ENCODE data around the gene TANC1.

Gene TANC1

GRCh38 chr2:159185401-159186130 lies 217.1 kb downstream of the TANC1 start:
- DNase-seq (ENCODE audit: low read depth in 2 of 3, low spot score in 1 of 3), result no peak

- no peak for DNase-seq (ENCODE audit: low read depth in 2 of 3, low spot score in 1 of 3)
These were observed 218.0 kb downstream of the TANC1 start for GRCh38 chr2:159186462-159186861.

GRCh38 chr2:159187106-159187505 lies 218.7 kb downstream of the TANC1 start:
- DNase-seq (ENCODE audit: low read depth in 2 of 3, low spot score in 1 of 3), result no peak

GRCh38 chr2:159188449-159188848 lies 220.0 kb downstream of the TANC1 start:
- DNase-seq (ENCODE audit: low read depth in 2 of 3, low spot score in 1 of 3), result no peak

GRCh38 chr2:159192371-159192918 lies 224.0 kb downstream of the TANC1 start:
- no peak for DNase-seq (ENCODE audit: low read depth in 2 of 3, low spot score in 1 of 3)

- DNase-seq (ENCODE audit: low read depth in 2 of 3, low spot score in 1 of 3), result no peak
These were observed 225.4 kb downstream of the TANC1 start for GRCh38 chr2:159193791-159194190.

- DNase-seq (ENCODE audit: low read depth in 2 of 3, low spot score in 1 of 3), result no peak
These were observed 225.8 kb downstream of the TANC1 start for GRCh38 chr2:159194241-159194640.

- no peak for DNase-seq (ENCODE audit: low read depth in 2 of 3, low spot score in 1 of 3)
These were observed 227.3 kb downstream of the TANC1 start for GRCh38 chr2:159195697-159196096.

- DNase-seq (ENCODE audit: low read depth in 2 of 3, low spot score in 1 of 3), result no peak
These were observed 228.0 kb downstream of the TANC1 start for GRCh38 chr2:159196393-159196925.

- DNase-seq (ENCODE audit: low read depth in 2 of 3, low spot score in 1 of 3), result no peak
These were observed 230.8 kb downstream of the TANC1 start for GRCh38 chr2:159199236-159199635.

GRCh38 chr2:159199761-159200465 lies 231.5 kb downstream of the TANC1 start:
- no peak for DNase-seq (ENCODE audit: low read depth in 2 of 3, low spot score in 1 of 3)

- no peak for DNase-seq (ENCODE audit: low read depth in 2 of 3, low spot score in 1 of 3)
These were observed 232.1 kb downstream of the TANC1 start for GRCh38 chr2:159200498-159200897.

GRCh38 chr2:159201360-159202063 lies 233.1 kb downstream of the TANC1 start:
- no peak for DNase-seq (ENCODE audit: low read depth in 2 of 3, low spot score in 1 of 3)

- no peak for DNase-seq (ENCODE audit: low read depth in 2 of 3, low spot score in 1 of 3)
These were observed 234.2 kb downstream of the TANC1 start for GRCh38 chr2:159202568-159203071.

GRCh38 chr2:159204381-159205144 lies 236.1 kb downstream of the TANC1 start:
- DNase-seq (ENCODE audit: low read depth in 2 of 3, low spot score in 1 of 3), result no peak

GRCh38 chr2:159206736-159207380 lies 238.4 kb downstream of the TANC1 start:
- DNase-seq (ENCODE audit: low read depth in 2 of 3, low spot score in 1 of 3), result no peak

GRCh38 chr2:159208438-159208837 lies 240.0 kb downstream of the TANC1 start:
- DNase-seq (ENCODE audit: low read depth in 2 of 3, low spot score in 1 of 3), result no peak

GRCh38 chr2:159209341-159210306 lies 241.2 kb downstream of the TANC1 start:
- DNase-seq (ENCODE audit: low read depth in 2 of 3, low spot score in 1 of 3), result no peak

Data from stimulated activated CD4-positive, alpha-beta T cell treated with anti-CD3 and anti-CD28 coated beads, Interleukin-12 subunit alpha, Interleukin-12 subunit beta, amount 100 ng/mL, for 48 hours (primary cell).